ENCODE measurements around the gene NMD3. TPM values are rescaled to one million over a fixed set of nuclear protein-coding genes. Genes with fewer than 3 reads are reported as not detected.

The NMD3 gene
- polyA plus RNA-seq (2013, experiment 1 of 2; ENCODE audit: insufficient read length), result 47.5 TPM
- 48.7 TPM for polyA plus RNA-seq (2013, experiment 2 of 2; ENCODE audit: insufficient read length)

DNA sequence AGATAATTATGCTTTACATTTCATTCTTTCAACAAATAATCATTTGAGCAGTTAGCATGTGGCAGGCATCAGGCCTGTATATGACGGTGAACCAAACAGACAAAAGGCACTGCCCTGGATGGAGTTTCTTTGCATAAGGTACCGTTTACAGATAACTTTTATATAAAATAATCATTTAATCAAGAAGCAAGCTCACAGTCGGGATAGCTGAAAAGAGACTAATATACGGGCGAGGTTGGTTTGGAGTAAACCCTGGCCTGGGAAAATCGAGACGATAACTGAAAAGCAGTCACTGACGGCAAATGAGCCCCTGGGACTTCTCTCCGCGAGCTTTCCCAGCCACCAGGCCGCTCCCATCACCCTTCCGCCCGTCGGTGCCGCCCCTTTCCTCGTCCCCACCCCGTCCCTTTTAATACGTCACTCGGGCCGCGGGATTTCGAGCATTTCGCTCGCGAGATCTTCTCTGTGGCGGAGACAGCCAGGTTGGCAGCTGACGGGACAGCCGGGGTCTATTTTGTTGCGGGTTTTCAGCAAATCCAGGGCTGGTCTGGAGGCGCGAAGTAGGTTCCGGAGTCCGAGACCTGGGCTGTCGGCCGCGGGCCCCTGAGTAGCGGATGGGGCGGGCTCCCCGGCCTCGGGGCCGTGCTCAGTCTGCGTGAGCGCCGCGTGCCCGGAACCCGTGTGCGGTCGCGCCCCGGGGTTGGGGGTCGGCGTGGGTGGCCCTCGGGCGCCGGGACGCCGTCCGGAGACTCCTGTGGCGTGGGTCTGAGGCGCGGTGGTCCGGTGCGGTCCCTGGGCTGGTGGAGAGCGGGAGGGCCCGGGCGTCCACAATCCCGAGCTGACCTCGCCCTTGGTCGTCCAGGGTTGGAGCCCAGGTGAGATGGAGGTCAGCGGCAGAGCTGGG lies at the start of gene NMD3:
Gene NMD3, plus strand, starts transcription at position 462 of the 904 bp plus-strand sequence. CDS start 703 bp downstream, outside the sequence.
- DNase-seq, result peak; percentile 96

DNA sequence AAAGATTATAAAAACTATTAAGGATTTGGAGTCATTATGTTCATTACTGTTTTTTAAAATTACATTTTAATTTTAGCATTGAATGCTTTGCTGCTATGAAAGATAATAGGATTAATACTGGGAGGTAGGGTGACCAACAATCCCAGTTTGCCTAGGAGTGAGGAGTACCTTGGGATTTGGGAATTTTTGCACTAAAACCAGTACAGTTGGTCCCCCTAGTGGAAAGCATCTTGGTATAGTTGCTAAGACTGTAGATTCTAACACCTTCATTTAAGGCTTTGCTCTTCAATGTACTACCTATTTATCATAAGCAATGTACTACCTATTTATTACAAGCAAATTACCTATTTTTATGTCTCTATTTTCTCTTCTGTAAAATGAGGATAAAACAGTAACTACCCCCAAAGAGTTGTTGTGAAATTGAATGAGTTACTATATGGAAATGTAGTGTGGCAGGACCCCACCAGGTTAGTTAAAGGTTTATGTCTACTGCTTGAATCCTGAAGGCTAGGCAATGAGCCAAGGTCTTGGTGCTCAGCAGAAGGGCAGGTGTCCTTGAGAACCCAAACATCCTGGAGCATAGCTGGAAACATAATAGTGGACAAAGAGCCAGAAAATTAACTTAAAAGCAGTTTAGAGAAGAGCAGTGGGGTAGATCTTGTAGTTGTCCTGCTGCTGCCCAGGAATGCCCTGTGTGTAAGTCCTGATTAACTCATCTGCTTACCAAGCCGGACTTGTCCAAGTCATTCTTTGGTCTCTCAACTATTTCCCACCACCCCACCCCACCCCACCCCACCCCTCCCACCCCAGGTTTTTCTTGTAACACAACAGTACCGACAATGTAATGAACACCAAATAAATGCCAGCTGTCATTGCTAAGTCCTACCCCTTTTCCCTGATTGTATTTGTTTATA lies 49.2 kb upstream of the NMD3 start:
- DNase-seq, result no peak

DNA sequence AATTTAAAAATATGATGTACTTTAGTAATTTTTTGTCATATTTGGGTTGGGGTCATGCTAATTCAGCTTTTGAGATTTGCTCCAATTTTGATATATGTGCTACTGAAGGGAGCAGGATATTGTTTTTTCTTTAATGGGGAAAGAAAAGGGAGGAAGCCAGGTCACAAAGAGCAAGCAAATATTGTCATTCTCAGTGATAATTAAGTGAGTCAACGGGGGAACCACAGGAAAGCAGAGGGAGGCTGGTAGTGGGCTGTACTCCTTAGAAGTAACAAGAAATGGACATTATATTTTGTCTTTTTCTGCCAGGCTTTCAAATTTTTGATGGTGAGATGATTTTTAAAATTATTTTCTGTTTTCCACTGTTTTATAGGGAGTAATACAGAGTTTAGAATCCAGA lies 45.6 kb upstream of the NMD3 start:
- DNase-seq, result no peak

DNA sequence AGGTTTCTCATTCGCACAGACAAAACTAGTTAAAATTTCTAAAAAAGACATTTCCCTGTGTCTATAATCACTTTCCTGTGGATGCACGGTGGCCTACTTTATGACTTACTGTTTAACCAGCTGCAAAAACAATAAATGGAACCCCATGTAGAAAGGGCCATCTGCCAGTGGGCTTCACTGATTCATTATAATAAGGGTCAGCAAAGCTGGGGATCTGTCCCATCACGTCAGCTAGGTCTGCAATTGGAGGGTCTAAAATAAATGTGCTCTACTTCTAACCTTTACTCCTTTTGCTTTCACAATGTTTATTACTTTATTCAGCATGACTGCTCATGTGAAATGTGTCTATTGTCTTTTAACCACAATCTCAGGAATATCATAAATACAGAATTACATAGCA lies 43.1 kb upstream of the NMD3 start:
- DNase-seq, result no peak

- DNase-seq, result peak; percentile 18
Observed at GRCh38 chr3:161181371-161181770, 39.7 kb upstream of the NMD3 start.

DNA sequence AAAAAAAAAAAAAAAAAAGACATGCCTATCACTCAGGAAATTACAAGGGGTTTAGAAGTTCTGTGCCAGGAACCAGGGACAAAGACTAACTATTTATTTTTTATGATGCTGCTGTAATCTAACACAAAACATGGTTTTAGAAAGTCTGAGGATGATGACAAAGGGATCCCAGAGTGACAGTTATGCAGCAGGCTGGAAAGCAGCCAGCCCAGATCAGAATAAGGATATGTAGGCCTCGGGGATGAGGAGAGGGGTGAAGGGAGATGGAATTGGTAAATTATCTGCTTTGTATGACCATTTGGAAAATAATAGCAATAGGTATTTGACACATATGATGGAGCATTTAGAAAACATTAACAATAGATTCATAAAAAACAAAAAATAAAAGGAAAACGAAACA lies 34.1 kb upstream of the NMD3 start:
- DNase-seq, result no peak

GRCh38 chr3:161197855-161198850 lies 23.0 kb upstream of the NMD3 start:
- DNase-seq, result no peak

- DNase-seq, result no peak
Observed at GRCh38 chr3:161199926-161200325, 21.2 kb upstream of the NMD3 start.

- no peak for DNase-seq
Observed at GRCh38 chr3:161203485-161204098, 17.5 kb upstream of the NMD3 start.

DNA sequence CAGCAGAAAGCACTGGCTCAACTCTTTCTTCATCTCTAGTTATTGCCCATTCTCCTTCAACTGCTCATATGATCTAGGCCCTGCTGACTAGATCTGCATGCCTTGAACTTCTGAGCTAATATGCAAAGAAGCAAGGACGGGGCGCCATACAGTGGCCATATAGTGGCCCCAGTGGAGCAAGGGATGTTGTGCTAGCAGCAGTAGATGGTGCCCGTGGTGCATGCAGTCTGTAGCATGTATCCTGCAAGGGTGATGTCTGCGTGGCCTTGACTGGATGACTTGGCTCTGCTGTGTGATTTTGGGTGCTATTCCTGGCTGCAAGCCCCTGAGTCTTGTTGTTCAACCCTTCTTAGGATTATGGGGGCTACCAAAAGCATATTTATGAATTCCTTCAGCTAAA lies 12.2 kb upstream of the NMD3 start:
- DNase-seq, result no peak

GRCh38 chr3:161212171-161212771 lies 8.8 kb upstream of the NMD3 start:
- DNase-seq, result no peak

DNA sequence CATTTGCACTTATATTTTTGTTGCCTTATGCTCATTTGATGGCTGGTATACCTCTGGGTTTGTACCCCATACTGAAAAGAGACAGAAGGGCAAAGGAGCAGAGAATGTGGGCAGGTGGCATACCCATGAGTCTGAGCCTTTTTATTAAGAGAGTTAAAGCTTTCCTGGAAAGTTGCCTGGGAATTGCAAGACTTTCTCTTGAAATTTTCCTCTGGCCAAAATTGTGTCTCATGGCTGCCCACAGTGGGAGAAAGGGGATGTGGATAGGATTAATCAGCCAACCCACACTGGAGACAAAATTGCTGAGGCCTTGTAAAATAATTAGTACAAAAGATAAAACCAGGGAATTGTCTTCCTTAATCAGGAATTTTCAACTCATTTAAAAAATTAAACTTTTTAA lies 8.2 kb upstream of the NMD3 start:
- DNase-seq, result no peak

DNA sequence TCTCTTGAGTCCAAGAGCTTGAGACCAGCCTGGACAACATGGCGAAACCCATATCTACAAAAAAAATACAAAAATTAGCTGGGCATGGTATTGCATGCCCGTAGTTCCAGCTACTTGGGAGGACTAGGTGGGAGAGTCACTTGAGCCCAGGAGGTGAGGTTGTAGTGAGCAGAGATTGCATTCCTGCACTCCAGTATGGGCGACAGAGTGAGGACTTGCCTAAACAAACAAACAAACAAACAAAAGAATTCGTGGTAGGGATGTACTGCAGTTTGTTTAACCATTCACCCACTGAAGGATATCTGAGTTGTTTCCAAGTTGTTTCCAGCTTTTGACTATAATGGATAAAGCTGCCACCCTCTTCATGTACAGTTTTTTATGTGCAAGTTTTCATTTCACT lies 7.5 kb upstream of the NMD3 start:
- DNase-seq, result no peak

- no peak for DNase-seq
Observed at GRCh38 chr3:161215185-161215584, 5.9 kb upstream of the NMD3 start.

DNA sequence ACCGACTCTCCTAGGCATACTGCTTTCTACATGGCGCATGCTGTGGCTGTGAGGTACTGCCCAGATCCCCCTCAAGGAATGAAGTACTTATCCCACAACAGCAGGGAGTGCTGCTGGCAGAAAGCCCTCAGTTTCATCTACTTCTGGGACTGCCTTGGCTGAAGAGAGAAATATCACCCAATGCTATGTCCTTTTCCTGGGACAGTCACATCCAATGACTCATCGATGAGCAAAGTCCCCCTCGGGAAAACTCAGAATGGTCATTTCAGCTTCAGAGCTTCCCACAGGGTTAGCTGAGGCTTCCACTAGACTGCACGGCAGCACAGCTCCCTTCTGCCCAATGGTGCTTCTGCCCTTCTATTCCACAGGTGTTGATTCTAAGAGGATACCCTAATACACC lies 3.6 kb upstream of the NMD3 start:
- peak; percentile 82 for DNase-seq

DNA sequence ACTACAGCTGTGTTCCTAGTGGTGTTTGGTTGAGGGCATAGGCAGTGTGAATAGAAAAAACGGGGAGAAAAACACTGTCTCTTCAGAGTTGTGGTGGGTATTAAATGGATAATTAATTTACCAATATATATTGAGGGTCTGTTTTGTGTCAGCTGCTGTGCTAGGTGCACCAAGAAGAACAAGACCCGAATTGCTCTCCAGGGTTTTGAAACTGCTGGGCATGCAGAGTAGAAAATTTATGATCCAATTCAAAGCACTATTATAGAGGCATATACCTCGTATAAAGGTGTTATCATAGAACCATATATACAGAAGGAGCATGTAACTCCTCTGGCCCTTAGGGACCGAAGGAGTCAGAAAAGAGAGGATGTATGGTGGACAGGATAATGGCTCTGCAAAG lies 1.6 kb upstream of the NMD3 start:
- no peak for DNase-seq

DNA sequence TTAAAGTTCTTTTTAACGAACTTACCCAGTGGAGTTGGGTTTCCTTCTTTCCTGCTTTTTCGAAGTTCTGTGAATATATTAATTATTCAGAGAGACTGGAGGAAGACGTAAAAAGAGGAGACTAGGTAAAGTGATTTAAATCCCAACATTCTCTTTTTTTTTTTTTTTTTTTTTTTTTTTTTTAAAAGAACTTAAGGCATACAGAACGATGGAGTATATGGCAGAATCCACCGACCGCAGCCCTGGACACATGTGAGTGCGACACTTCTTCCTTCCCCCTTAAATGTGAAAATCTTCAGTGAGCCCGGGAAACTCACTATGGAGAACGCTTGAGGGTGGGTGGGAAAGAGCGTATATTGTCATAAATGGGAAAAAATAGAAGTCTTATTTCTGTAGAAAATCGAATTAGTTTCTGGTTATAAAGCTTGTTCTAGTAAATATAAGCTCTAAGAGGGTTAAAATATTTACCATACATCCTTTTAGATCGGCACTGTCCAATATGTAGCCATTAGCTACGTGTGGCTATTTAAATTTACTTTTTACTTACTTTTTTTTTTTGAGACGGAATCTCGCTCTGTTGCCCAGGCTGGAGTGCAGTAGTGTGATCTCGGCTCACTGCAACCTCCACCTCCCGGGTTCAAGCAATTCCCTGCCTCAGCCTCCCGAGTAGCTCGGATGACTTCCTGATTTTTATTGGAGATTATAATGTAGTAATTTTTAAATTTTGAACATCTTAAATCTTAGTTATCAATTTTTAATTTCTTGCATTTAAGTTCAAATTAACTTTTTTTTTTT lies 892 bp downstream of the NMD3 start:
- DNase-seq, result peak; percentile 27

DNA sequence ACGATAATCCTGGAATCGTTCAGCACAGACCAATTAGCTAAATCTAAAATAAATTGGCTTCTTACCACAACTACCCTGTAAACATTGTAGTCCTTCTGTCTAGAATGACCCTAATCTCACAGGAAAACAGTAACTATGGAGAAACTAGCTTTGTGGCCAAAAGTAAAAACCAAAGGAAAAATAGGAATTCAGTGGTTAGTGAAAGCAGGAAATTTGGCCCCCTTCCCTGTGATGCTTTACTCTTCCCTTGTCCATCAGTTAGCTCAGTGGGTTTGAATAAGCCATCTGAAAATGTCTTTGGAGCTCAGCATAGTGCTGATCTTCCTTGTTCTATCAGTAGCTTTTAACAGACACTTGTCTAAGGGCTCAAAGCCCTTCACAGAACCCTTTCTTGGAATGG lies 1.6 kb downstream of the NMD3 start:
- DNase-seq, result peak; percentile 53

GRCh38 chr3:161224786-161225185 lies 3.7 kb downstream of the NMD3 start:
- DNase-seq, result no peak

GRCh38 chr3:161230621-161231171 lies 9.6 kb downstream of the NMD3 start:
- DNase-seq, result no peak
